Keratinocyte (primary cell): ENCODE results near the gene RBM47. TPM values are rescaled to one million over a fixed set of nuclear protein-coding genes. Genes with fewer than 3 reads are reported as not detected.

Experiments
- DNase-seq: peaks from one replicate; pipeline ENCODE4 v3.0.0-alpha.2; 2011; ENCODE audit warnings: low read depth, missing footprints, low spot score
- FAIRE-seq: peaks from 2 replicates; lab custom pipeline; 2011; peaks lifted over from hg19 to GRCh38; lab: Jason Lieb, UNC
- H2AFZ ChIP-seq: 2 replicates; pipeline ENCODE4 v1.6.0; 2012; ENCODE audit warnings: low read length, control low read depth, inconsistent platforms; ENCODE audit not compliant: control insufficient read depth
- H3K27ac ChIP-seq: 2 replicates; pipeline ENCODE4 v1.5.1; 2011; ENCODE audit warnings: low read length; ENCODE audit not compliant: control insufficient read depth, insufficient read depth
- H3K27me3 ChIP-seq: 3 replicates; pipeline ENCODE4 v1.6.0; 2011; ENCODE audit warnings: low read length; ENCODE audit not compliant: control insufficient read depth, insufficient read depth; ENCODE audit errors: extremely low read depth
- H3K36me3 ChIP-seq, 2 experiments: 2 replicates in 1 of 2; 3 replicates in 1 of 2; pipeline ENCODE4 v1.5.1; 2011; ENCODE audit warnings: low read length in 2 of 2, mild to moderate bottlenecking in 1 of 2; ENCODE audit not compliant: control insufficient read depth in 2 of 2, insufficient read depth in 2 of 2; ENCODE audit errors: extremely low read depth in 1 of 2
- H3K4me1 ChIP-seq: 3 replicates; pipeline ENCODE4 v1.5.1; 2011; ENCODE audit warnings: low read length; ENCODE audit not compliant: control insufficient read depth, insufficient read depth; ENCODE audit errors: extremely low read depth
- H3K4me2 ChIP-seq: 3 replicates; pipeline ENCODE4 v1.6.0; 2011; ENCODE audit warnings: low read depth, low read length; ENCODE audit not compliant: control insufficient read depth, insufficient read depth; ENCODE audit errors: extremely low read depth
- H3K4me3 ChIP-seq, 3 experiments: fragments of 200-600 bp in 1 of 3; sonication (generic) in 1 of 3; 2 replicates in 2 of 3; 3 replicates in 1 of 3; pipeline ENCODE4 v1.5.1; 2011 to 2016; ENCODE audit warnings: low read length in 3 of 3, mild to moderate bottlenecking in 3 of 3, control low read depth in 2 of 3, inconsistent platforms in 1 of 3, low read depth in 1 of 3, mixed read lengths in 1 of 3, mixed run types in 1 of 3, moderate library complexity in 1 of 3; ENCODE audit not compliant: control insufficient read depth in 2 of 3, insufficient read depth in 2 of 3; ENCODE audit errors: extremely low read depth in 1 of 3
- H3K79me2 ChIP-seq: 2 replicates; pipeline ENCODE4 v1.6.0; 2012; ENCODE audit warnings: low read length; ENCODE audit not compliant: control insufficient read depth, insufficient read depth
- H3K9ac ChIP-seq: 3 replicates; pipeline ENCODE4 v1.6.0; 2011; ENCODE audit warnings: low read length; ENCODE audit not compliant: control insufficient read depth, insufficient read depth; ENCODE audit errors: extremely low read depth
- H3K9me1 ChIP-seq: 3 replicates; pipeline ENCODE4 v1.6.0; 2011; ENCODE audit warnings: low read length; ENCODE audit not compliant: control insufficient read depth, insufficient read depth; ENCODE audit errors: extremely low read depth
- H3K9me3 ChIP-seq: 2 replicates; pipeline ENCODE4 v1.5.1; 2012; ENCODE audit warnings: low read depth, low read length; ENCODE audit not compliant: control insufficient read depth
- H4K20me1 ChIP-seq: 3 replicates; pipeline ENCODE4 v1.6.0; 2011; ENCODE audit warnings: low read length; ENCODE audit not compliant: control insufficient read depth, insufficient read depth; ENCODE audit errors: extremely low read depth
- CTCF ChIP-seq, 3 experiments: IDR thresholded peaks in 1 of 3; conservative IDR thresholded peaks in 1 of 3; optimal IDR thresholded peaks in 1 of 3; 2 replicates in 2 of 3; 3 replicates in 1 of 3; pipeline versions ENCODE3 to v1.5.1; 2011; ENCODE audit warnings: low read length in 3 of 3, mild to moderate bottlenecking in 3 of 3, moderate library complexity in 2 of 3, control low read depth in 1 of 3, inconsistent platforms in 1 of 3; ENCODE audit not compliant: insufficient read depth in 2 of 3; ENCODE audit errors: extremely low read depth in 1 of 3
- EZH2 ChIP-seq: IDR thresholded peaks from one replicate; pipeline ENCODE4 v1.6.1; 2012; ENCODE audit warnings: inconsistent platforms, mild to moderate bottlenecking, low read length, moderate library complexity
- dilution Hi-C: fragments of 300-500 bp; cut with MboI; formaldehyde crosslinking; loops from one replicate; pipeline ENCODE4 v1.7.0; 2020; ENCODE audit warnings: low sequenced_read_pairs; ENCODE audit not compliant: extremely low pct_ligation_motif_present
- polyA plus RNA-seq, 5 experiments: library from polyadenylated mRNA; depleted of rRNA in 3 of 5; stranded (reverse) in 3 of 5; stranded (forward) in 1 of 5; unstranded in 1 of 5; fragments of >200 nt; gene quantifications; 1 replicate in 1 of 5; 2 replicates in 3 of 5; 3 replicates in 1 of 5; pipeline versions ENCODE4 v1.2.1 to v1.2.3, GENCODE V29; 2011 to 2012; ENCODE audit warnings: missing spikeins in 2 of 5, low read depth in 1 of 5, low replicate concordance in 1 of 5

The RBM47 gene
- polyA plus RNA-seq, 1 donor (not counting 4 experiments of a cell fraction or from before 2014, with no cell fraction given), result 6.9 TPM

GRCh38 chr4:40402556-40402955 lies 227.1 kb downstream of the RBM47 start:
- DNase-seq (no peak), FAIRE-seq (peak; percentile 91)
- dilution Hi-C loops, result no loop called here
- Histone ChIP-seq H2AFZ (no peak overlapping the region), H3K27me3 (no peaks in the 10 kb centered on the region), H3K4me1 (peaks cover 22% of the 10 kb centered on the region), H3K79me2 (no peaks in the 10 kb centered on the region), H3K9ac (no peak overlapping the region), H3K9me3 (no peaks in the 10 kb centered on the region), H3K9me1 (peaks cover 5% of the 10 kb centered on the region), H4K20me1 (no peaks in the 10 kb centered on the region), H3K36me3 (no peaks in the 10 kb centered on the region), H3K4me2 (peak overlapping the region; percentile 33), H3K4me3 (no peak overlapping the region), H3K27ac (peak overlapping the region; percentile 11)
- no peak for TF ChIP-seq CTCF (optimal IDR thresholded peaks at IDR 0.05 in 1 of 3, IDR thresholded peaks at IDR 0.05 in 1 of 3, conservative IDR thresholded peaks at IDR 0.05 in 1 of 3; ENCODE audit: extremely low read depth in 1 of 3, insufficient read depth in 2 of 3, low read length in 3 of 3)
- no peak for TF ChIP-seq EZH2

- Histone ChIP-seq H3K9me1 (peaks cover 5% of the 10 kb centered on the region), H3K36me3 (no peaks in the 10 kb centered on the region), H3K4me1 (peaks cover 22% of the 10 kb centered on the region), H4K20me1 (no peaks in the 10 kb centered on the region), H3K4me3 (no peak overlapping the region), H3K27ac (no peak overlapping the region), H2AFZ (no peak overlapping the region), H3K9ac (no peak overlapping the region), H3K79me2 (no peaks in the 10 kb centered on the region), H3K4me2 (no peak overlapping the region), H3K27me3 (no peaks in the 10 kb centered on the region), H3K9me3 (no peaks in the 10 kb centered on the region)
- FAIRE-seq (no peak), DNase-seq (no peak)
- dilution Hi-C loops, result no loop called here
- TF ChIP-seq EZH2, result no peak
- no peak for TF ChIP-seq CTCF (optimal IDR thresholded peaks at IDR 0.05 in 1 of 3, IDR thresholded peaks at IDR 0.05 in 1 of 3, conservative IDR thresholded peaks at IDR 0.05 in 1 of 3; ENCODE audit: extremely low read depth in 1 of 3, insufficient read depth in 2 of 3, low read length in 3 of 3)
Measured at GRCh38 chr4:40401631-40402030, 228.0 kb downstream of the RBM47 start.
